NCI-H2107 treated with DMSO at 0.1 percent for 48 hours (cell line): Measurements from ENCODE around the gene KANSL1.
"Not testable (repeated sequence)": the region's sequence is repeated elsewhere in the genome, so short reads cannot be mapped to it uniquely, and the experiment has no call there.

Experiments used
- DNase-seq: peaks from one replicate; lab custom pipeline; 2025; ENCODE audit not compliant: unreplicated experiment; lab: John Stamatoyannopoulos, UW

KANSL1 gene

DNA sequence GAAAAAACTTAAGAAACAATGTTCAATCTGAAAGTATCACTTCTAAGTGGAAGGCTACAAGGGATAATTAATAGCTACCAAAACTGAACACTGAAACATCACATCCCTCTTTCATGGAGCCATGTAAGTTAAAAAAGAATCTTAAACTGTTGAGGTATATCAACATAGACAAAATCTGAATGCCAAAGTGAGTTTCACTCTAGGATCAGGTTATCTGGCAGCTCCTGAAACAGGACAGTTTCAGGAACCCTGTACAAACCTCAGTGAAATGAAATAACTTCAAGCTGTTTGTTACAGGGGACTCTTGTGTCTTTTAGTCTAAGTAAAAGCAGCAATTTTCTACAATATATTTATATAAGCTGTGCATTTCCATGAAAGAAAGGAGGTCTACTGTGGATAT lies 73.2 kb downstream of the KANSL1 start:
- DNase-seq = no peak

GRCh38 chr17:46118964-46119363 lies 74.3 kb downstream of the KANSL1 start:
- no peak for DNase-seq

DNA sequence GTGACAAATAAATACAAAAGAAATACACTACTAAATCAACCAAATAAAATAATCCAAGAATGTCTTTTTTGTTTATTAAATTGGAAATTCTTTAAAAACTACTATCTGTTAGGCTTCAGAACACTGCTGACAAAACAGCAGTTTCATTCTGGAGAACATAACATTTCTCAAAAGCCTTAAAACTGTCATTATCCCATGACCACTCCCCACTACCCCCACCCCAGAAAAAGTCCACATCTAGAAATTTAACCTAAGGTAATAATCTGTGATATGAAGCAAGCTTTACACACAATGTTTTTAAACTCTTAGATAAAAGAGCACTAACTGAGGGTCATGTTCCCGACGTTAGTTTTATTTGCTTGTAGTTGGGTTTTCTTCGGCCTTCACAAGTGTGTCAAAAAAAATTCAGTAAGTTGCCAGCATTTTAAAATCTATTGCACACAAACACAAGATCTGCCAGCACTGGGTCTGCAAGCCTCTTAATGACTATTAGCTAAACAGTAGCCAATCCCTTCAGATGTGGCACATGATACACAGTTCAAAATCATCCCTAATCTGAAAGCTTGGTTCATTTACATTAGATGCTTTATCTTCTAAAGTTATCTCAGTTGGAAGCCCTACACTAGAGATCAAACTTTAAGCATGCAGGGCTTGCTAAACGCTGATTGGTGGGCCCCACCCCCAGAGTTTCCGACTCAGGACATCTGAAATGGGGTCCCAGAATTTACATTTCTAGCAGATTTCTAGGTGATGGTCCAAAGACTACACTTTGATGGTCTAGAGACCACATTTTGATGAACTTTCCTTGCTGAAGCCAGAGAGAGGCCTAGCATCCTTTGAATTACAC lies 75.2 kb downstream of the KANSL1 start:
- DNase-seq = no peak

GRCh38 chr17:46117117-46117516 lies 76.1 kb downstream of the KANSL1 start:
- DNase-seq = no peak

DNA sequence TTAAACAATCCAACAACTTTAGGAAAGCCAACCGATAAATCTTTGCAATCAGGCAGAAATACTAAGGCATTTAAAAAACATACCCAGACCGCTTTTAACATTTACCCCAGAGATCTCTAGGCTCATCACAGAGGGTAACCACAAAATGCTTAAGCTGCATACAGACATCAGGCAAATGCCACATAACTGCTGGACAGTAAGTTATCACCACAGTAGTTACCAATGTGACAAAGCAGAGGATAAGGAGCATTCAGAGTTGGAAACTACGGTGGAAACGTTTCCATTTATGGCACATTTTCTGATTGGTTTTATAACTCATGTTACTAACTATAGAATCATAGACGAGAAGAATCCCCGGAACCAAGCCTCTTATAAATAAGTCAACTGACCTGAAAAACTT lies 77.5 kb downstream of the KANSL1 start:
- no peak for DNase-seq

- not testable (repeated sequence) for DNase-seq
Observed at GRCh38 chr17:46111236-46111635, 82.0 kb downstream of the KANSL1 start.

- no peak for DNase-seq
Observed at GRCh38 chr17:46110219-46110618, 83.0 kb downstream of the KANSL1 start.

DNA sequence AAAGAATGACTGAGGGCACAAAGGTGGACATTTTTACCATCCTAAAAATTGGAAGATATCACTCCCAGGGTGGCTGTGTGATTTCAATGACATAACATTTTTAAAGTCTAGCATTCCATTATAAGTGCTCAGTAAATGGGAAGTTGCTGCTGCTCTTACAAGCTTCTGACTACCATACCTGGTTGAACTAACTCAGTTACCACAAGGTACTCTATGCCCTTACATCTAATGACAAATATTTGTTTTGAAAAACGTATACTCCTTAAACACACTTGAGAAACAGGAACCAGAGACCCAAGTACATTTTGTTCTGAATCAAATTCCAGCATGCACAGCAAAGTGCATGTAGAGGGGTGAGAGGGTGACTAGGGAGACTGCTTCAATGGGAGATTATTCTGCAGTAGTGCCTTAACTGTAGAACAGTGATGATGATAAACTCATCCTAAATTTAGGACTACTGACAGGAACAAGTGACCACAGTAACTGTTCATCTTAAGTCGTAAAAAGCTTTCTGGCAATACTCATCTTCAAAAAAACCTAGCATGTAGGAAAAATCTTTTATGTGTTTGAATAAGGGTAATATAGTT lies 83.5 kb downstream of the KANSL1 start:
- no peak for DNase-seq

DNA sequence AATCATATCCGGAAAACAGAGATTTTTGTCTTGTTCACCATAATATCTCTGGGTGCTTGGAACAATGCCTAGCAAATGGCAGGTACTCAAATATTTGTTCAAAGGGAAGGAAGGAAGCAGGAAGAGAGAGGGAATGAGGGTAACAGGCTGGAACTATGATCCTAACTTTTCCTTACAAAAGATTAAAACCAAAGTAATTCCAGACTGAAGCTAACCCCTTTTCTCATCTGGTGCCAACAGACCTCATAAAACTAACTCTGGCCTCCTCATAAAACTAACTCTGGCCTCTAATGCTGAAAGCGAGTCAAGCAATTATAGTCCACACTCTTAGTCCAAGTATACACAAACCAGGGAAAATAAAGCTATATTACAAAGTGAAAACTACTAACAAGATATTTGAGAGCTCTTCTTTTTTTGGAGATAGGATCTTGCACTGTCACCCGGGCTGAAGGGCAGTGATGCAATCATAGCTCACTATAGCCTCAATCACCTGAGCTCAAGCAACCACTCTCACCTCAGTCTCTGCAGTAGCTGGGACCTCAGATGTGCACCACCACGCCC lies 84.6 kb downstream of the KANSL1 start:
- no peak for DNase-seq

DNA sequence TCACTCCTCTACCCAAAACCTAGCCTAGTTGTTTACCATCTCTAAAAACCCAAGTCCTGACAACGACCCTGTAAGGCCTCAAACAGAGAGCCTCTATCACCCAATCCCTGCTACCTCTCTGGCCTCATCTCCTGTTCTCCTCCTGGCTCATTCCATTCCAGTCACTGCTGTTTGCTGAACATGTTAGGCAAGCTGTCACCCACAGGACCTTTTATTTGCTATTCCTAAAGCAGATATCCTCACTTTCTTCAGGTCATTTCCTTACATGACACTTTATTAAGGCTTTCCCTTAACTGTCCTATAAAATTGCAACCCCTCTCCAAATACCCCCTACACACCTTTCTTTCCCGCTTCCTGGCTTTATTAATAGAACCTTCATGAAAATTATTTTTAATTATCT lies 85.1 kb downstream of the KANSL1 start:
- no peak for DNase-seq

- DNase-seq = no peak
Observed at GRCh38 chr17:46106966-46107644, 86.1 kb downstream of the KANSL1 start.

DNA sequence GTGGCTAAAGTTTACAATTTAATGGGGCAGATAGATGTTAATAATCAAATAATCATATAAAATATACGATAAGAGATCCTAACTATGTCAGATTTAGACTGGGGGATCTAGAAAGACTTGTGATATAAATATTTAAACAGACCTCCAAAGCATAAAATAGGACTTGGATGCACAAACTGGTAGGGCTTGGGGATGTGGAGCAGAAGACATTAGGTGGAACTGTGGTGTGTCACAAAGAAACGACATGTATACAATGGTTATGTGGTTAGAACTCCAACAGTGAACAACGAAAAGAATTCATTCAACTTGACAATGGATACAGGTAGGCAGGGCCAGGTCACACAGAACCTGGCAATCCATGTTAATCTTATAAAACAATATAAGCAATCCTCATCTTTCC lies 90.4 kb downstream of the KANSL1 start:
- DNase-seq = not testable (repeated sequence)

- DNase-seq = not testable (repeated sequence)
Observed at GRCh38 chr17:46101785-46102617, 91.2 kb downstream of the KANSL1 start.

DNA sequence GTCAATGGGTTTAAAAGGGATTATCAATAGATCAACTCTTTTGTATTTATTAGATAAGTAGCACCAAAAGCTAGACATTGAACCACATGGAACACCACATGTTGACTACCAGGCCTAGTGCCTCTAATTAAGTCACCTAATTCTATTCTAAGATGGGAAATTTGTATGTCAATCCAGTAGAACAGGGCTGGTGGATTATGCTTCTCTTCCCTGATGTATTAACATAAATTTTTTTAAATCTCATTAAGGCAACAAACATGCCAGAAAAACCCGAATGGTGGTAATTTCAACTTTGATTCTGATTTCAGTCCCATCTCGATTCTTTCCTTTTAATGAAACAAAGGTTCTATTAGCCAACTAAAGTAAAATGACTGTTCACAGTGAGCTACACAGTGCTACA lies 92.6 kb downstream of the KANSL1 start:
- DNase-seq = no peak

DNA sequence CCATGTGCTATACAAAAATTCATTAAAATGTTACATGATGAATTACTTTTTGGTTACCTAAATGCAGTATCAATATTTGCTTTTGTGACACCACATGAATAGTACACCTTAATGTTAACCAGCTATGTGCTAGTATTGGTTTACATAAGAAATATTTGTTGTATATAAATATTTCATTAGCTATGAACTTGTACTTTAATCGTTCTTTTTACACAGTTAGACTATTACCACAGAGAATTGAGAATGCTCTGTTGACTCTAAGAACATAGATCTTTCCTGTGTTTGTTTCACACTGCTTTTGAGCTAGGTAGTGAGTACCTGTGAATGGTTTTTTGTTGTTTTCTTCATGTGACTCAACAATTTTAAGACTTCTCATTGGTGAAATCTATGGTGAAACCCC lies 93.4 kb downstream of the KANSL1 start:
- DNase-seq = no peak

GRCh38 chr17:46097497-46097896 lies 95.7 kb downstream of the KANSL1 start:
- no peak for DNase-seq

- no peak for DNase-seq
Observed at GRCh38 chr17:46092991-46093390, 100.2 kb downstream of the KANSL1 start.

GRCh38 chr17:46090871-46091270 lies 102.4 kb downstream of the KANSL1 start:
- no peak for DNase-seq

DNA sequence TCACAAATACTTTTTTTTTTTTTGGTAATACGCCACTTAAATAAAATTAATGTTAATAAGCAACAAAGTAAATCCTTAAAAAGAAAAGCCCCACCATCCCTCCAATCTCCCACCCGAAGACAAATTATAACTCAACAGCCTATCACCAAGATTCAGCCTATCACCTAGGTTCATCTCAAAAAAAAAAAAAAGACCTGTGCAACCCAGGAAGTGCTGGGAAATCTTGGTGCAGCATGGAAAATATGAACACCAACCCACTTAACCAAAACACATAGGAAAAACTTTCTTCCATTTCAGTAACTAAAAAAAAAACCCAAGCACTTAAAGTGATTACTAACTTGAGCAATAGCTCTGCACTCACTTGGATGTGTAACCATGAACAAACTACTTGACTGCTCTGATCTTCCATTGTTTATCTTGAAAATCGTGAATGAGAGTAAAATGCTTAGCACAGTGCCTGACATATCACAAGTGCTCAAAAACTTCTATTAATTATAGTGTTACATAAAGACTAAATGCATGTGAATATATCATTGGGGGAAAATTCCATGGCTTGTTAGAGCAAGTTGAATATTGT lies 103.8 kb downstream of the KANSL1 start:
- DNase-seq = no peak

DNA sequence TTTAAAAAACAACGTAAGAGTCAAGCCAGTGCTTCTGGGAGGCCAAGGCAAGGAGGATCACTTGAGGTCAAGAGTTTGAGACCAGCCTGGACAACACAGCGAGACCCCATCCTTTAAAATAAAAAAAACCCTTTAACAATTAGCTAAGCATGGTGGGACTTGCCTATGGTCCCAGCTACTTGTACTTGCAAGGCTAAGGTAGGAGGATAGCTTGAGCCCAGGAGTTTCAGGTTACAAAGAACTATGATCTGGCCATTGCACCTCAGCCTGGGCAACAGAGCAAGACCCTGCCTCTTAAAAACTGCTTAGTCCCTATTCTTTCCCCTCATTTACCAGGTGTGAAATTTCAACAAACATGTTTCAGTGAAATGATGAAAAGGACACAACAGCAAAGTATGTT lies 104.6 kb downstream of the KANSL1 start:
- no peak for DNase-seq

DNA sequence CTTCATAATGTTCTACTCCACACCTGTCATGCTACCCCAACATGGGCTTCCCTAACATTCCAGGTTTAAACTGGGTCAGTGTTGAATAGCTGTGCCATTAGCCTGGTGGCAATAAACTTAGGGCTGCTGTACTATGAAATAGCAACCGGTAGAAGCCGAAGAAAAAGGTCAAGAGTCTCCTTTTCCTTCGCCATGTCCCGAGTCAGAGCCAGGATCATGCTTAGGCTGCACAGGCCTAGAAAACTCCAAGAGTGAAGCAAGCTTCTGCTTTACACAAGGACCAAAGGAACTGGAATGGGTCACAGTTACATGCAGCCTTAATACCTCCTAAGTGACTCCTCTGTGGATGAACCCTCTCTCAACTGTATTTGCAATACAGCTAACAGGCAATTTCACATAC lies 105.4 kb downstream of the KANSL1 start:
- not testable (repeated sequence) for DNase-seq
